Measurements from ENCODE around the gene COX7A2L.

DNA sequence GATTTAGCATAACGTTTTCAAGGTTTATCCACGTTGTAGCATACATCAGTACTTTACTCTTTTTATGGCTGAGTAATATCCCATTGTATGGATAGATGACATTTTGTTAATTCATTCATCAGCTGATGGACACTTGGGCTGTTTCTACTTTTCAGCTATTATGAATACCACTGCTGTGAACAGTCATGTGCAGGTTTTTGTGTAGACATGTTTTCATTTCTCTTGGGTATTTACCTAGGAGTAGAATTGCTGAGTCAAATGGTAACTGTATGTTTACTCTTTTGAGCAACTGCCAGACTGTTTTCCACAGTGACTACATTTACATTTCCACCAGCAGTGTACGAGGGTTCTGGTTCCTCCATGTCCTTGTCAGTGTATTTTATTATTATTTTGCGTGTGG is 33.9 kb downstream of the COX7A2L start:
- TF ChIP-seq FOS (IDR thresholded peaks at IDR 0.05; ENCODE audit: extremely low read depth, insufficient read length) (no peak), TSC22D4 (tag; IDR thresholded peaks at IDR 0.05) (no peak), CHCHD3 (CRISPR knock-in tag; IDR thresholded peaks at IDR 0.05) (no peak), SMAD3 (CRISPR knock-in tag; conservative IDR thresholded peaks at IDR 0.05) (no peak), YY1 (IDR thresholded peaks at IDR 0.05; ENCODE audit: borderline replicate concordance in 1 of 3, control insufficient read depth in 1 of 3, extremely low read depth in 1 of 3, insufficient read depth in 3 of 3, insufficient read length in 1 of 3, insufficient replicate concordance in 2 of 3, low read depth in 1 of 3, low read length in 2 of 3) (no peak), TAF1 (IDR thresholded peaks at IDR 0.05; ENCODE audit: control insufficient read depth, extremely low read depth, insufficient read depth, low read length, severe bottlenecking) (no peak), POLR2AphosphoS2 (IDR thresholded peaks at IDR 0.05; ENCODE audit: low read length) (no peak)
- TF ChIP-seq, protein P1, sequence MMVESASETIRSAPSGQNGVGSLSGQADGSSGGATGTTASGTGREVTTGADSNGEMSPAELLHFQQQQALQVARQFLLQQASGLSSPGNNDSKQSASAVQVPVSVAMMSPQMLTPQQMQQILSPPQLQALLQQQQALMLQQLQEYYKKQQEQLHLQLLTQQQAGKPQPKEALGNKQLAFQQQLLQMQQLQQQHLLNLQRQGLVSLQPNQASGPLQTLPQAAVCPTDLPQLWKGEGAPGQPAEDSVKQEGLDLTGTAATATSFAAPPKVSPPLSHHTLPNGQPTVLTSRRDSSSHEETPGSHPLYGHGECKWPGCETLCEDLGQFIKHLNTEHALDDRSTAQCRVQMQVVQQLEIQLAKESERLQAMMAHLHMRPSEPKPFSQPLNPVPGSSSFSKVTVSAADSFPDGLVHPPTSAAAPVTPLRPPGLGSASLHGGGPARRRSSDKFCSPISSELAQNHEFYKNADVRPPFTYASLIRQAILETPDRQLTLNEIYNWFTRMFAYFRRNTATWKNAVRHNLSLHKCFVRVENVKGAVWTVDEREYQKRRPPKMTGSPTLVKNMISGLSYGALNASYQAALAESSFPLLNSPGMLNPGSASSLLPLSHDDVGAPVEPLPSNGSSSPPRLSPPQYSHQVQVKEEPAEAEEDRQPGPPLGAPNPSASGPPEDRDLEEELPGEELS (CRISPR knock-in tag; IDR thresholded peaks at IDR 0.05; ENCODE audit: borderline replicate concordance) = no peak
- TF ChIP-seq, protein P2, sequence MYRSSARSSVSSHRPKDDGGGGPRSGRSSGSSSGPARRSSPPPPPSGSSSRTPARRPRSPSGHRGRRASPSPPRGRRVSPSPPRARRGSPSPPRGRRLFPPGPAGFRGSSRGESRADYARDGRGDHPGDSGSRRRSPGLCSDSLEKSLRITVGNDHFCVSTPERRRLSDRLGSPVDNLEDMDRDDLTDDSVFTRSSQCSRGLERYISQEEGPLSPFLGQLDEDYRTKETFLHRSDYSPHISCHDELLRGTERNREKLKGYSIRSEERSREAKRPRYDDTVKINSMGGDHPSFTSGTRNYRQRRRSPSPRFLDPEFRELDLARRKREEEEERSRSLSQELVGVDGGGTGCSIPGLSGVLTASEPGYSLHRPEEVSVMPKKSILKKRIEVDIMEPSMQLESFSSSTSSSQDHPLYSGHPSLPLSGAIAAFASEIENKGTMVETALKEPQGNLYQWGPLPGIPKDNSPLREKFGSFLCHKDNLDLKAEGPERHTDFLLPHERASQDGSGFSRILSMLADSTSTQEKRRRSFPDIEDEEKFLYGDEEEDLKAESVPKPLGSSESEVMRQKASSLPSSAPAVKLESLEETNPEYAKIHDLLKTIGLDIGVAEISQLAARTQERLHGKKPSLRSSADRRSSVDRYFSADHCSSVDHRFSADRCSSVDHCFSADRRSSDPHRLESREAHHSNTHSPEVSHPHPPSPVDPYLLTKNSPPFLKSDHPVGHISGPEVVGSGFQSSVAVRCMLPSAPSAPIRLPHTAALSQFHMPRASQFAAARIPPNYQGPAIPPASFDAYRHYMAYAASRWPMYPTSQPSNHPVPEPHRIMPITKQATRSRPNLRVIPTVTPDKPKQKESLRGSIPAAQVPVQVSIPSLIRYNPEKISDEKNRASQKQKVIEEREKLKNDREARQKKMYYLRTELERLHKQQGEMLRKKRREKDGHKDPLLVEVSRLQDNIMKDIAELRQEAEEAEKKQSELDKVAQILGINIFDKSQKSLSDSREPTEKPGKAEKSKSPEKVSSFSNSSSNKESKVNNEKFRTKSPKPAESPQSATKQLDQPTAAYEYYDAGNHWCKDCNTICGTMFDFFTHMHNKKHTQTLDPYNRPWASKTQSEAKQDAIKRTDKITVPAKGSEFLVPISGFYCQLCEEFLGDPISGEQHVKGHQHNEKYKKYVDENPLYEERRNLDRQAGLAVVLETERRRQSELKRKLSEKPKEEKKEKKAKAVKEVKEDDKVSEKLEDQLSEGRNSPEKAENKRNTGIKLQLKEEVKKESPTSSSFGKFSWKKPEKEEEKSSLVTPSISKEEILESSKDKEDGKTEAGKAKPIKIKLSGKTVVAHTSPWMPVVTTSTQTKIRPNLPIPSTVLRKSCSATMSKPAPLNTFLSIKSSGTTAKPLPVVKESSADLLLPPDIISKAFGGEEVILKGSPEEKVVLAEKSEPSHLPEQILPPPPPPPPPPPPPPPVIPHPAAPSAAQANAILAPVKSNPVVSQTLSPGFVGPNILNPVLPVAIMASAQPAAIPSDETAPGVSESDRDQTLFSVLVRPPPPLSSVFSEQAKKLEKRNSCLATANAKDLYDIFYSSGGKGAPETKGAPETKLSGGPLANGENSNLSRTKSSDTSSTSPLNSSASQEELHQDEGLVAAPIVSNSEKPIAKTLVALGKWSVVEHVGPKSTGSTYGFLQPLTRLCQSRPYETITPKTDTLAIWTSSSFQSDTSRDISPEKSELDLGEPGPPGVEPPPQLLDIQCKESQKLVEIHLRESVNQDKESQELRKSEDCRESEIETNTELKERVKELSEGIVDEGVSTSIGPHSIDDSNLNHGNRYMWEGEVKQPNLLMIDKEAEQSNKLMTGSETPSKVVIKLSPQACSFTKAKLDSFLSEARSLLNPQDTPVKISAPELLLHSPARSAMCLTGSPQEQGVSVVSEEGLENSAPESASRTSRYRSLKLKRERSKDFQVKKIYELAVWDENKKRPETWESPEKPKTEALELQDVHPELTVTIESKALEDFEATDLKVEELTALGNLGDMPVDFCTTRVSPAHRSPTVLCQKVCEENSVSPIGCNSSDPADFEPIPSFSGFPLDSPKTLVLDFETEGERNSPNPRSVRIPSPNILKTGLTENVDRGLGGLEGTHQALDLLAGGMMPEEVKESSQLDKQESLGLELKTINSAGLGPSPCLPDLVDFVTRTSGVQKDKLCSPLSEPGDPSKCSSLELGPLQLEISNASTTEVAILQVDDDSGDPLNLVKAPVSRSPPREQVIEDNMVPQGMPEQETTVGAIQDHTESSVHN (IDR thresholded peaks at IDR 0.05; ENCODE audit: borderline replicate concordance in 1 of 2, low read depth in 1 of 2) = no peak
- TF ChIP-seq, protein P3, sequence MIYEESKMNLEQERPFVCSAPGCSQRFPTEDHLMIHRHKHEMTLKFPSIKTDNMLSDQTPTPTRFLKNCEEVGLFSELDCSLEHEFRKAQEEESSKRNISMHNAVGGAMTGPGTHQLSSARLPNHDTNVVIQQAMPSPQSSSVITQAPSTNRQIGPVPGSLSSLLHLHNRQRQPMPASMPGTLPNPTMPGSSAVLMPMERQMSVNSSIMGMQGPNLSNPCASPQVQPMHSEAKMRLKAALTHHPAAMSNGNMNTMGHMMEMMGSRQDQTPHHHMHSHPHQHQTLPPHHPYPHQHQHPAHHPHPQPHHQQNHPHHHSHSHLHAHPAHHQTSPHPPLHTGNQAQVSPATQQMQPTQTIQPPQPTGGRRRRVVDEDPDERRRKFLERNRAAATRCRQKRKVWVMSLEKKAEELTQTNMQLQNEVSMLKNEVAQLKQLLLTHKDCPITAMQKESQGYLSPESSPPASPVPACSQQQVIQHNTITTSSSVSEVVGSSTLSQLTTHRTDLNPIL (CRISPR knock-in tag; IDR thresholded peaks at IDR 0.05) = no peak
- TF ChIP-seq, protein P4, sequence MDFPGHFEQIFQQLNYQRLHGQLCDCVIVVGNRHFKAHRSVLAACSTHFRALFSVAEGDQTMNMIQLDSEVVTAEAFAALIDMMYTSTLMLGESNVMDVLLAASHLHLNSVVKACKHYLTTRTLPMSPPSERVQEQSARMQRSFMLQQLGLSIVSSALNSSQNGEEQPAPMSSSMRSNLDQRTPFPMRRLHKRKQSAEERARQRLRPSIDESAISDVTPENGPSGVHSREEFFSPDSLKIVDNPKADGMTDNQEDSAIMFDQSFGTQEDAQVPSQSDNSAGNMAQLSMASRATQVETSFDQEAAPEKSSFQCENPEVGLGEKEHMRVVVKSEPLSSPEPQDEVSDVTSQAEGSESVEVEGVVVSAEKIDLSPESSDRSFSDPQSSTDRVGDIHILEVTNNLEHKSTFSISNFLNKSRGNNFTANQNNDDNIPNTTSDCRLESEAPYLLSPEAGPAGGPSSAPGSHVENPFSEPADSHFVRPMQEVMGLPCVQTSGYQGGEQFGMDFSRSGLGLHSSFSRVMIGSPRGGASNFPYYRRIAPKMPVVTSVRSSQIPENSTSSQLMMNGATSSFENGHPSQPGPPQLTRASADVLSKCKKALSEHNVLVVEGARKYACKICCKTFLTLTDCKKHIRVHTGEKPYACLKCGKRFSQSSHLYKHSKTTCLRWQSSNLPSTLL (IDR thresholded peaks at IDR 0.05) = no peak
- TF ChIP-seq, protein P5, sequence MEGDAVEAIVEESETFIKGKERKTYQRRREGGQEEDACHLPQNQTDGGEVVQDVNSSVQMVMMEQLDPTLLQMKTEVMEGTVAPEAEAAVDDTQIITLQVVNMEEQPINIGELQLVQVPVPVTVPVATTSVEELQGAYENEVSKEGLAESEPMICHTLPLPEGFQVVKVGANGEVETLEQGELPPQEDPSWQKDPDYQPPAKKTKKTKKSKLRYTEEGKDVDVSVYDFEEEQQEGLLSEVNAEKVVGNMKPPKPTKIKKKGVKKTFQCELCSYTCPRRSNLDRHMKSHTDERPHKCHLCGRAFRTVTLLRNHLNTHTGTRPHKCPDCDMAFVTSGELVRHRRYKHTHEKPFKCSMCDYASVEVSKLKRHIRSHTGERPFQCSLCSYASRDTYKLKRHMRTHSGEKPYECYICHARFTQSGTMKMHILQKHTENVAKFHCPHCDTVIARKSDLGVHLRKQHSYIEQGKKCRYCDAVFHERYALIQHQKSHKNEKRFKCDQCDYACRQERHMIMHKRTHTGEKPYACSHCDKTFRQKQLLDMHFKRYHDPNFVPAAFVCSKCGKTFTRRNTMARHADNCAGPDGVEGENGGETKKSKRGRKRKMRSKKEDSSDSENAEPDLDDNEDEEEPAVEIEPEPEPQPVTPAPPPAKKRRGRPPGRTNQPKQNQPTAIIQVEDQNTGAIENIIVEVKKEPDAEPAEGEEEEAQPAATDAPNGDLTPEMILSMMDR (IDR thresholded peaks at IDR 0.05 in 2 of 3, conservative IDR thresholded peaks at IDR 0.05 in 1 of 3; ENCODE audit: insufficient read depth in 2 of 3, low read depth in 1 of 3, low read length in 3 of 3) = no peak
- TF ChIP-seq, protein P6, sequence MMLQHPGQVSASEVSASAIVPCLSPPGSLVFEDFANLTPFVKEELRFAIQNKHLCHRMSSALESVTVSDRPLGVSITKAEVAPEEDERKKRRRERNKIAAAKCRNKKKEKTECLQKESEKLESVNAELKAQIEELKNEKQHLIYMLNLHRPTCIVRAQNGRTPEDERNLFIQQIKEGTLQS (IDR thresholded peaks at IDR 0.05) = no peak
- TF ChIP-seq, protein P6 (CRISPR knock-in tag; conservative IDR thresholded peaks at IDR 0.05) = no peak
- TF ChIP-seq, protein P7, sequence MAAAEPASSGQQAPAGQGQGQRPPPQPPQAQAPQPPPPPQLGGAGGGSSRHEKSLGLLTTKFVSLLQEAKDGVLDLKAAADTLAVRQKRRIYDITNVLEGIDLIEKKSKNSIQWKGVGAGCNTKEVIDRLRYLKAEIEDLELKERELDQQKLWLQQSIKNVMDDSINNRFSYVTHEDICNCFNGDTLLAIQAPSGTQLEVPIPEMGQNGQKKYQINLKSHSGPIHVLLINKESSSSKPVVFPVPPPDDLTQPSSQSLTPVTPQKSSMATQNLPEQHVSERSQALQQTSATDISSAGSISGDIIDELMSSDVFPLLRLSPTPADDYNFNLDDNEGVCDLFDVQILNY (CRISPR knock-in tag; IDR thresholded peaks at IDR 0.05) = no peak
